GM12801 (cell line): Measurements from ENCODE around the gene RIPOR3.

Source experiments
- CTCF ChIP-seq: IDR thresholded peaks from one replicate; pipeline ENCODE4 v1.5.1; 2011; ENCODE audit warnings: control low read depth; ENCODE audit not compliant: insufficient read length; ENCODE audit errors: extremely low read depth

The RIPOR3 gene

GRCh38 chr20:50720582-50720981 is 29.2 kb upstream of the RIPOR3 start:
- no peak for TF ChIP-seq CTCF

GRCh38 chr20:50720026-50720425 is 28.7 kb upstream of the RIPOR3 start:
- TF ChIP-seq CTCF = no peak

GRCh38 chr20:50719328-50719727 is 28.0 kb upstream of the RIPOR3 start:
- TF ChIP-seq CTCF = no peak

GRCh38 chr20:50717974-50718761 is 26.8 kb upstream of the RIPOR3 start:
- TF ChIP-seq CTCF = no peak

GRCh38 chr20:50717312-50717711 is 26.0 kb upstream of the RIPOR3 start:
- no peak for TF ChIP-seq CTCF

GRCh38 chr20:50716518-50716917 is 25.2 kb upstream of the RIPOR3 start:
- no peak for TF ChIP-seq CTCF

- no peak for TF ChIP-seq CTCF
Observed at GRCh38 chr20:50715694-50716093, 24.4 kb upstream of the RIPOR3 start.
